ENCODE results near the gene CTNNA3.

The CTNNA3 gene

DNA sequence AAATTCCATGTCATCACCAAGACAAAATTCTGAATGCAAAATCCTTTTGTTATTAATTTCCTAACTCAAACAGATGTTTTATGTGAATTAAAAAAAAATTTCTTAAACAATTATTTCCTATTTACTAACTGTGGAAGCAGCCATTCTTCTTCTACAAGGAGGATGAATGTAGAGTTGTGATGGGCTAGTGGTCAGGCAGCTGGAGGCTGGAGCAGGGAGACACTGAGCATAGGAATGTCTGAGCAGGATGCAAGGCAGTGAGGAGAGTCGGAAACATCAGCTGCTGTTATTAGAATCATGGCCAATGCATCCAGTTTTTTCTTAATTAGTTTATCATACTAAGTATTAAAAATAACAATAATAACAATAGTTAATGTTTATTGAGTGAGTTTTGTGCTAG lies 872.7 kb downstream of the CTNNA3 start:
- no peak overlapping the region for H3K4me3 ChIP-seq (ENCODE audit: low read depth, low read length)
- no peaks in the 10 kb centered on the region for H3K4me1 ChIP-seq (ENCODE audit: control insufficient read depth, insufficient read depth, low read length)
- TF ChIP-seq ZSCAN23 (tag by site-specific recombination; IDR thresholded peaks at IDR 0.05) (no peak), ZNF837 (tag by site-specific recombination; IDR thresholded peaks at IDR 0.05) (no peak), ZFP3 (tag by site-specific recombination; IDR thresholded peaks at IDR 0.05; ENCODE audit: low read depth) (no peak), ZNF654 (tag by site-specific recombination; IDR thresholded peaks at IDR 0.05; ENCODE audit: low read depth) (no peak)
- TF ChIP-seq, protein P1, sequence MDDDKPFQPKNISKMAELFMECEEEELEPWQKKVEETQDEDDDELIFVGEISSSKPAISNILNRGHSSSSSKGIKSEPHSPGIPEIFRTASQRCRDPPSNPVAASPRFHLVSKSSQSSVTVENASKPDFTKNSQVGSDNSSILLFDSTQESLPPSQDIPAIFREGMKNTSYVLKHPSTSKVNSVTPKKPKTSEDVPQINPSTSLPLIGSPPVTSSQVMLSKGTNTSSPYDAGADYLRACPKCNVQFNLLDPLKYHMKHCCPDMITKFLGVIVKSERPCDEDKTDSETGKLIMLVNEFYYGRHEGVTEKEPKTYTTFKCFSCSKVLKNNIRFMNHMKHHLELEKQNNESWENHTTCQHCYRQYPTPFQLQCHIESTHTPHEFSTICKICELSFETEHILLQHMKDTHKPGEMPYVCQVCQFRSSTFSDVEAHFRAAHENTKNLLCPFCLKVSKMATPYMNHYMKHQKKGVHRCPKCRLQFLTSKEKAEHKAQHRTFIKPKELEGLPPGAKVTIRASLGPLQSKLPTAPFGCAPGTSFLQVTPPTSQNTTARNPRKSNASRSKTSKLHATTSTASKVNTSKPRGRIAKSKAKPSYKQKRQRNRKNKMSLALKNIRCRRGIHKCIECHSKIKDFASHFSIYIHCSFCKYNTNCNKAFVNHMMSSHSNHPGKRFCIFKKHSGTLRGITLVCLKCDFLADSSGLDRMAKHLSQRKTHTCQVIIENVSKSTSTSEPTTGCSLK (tag by site-specific recombination; IDR thresholded peaks at IDR 0.05) = no peak
- no peaks in the 10 kb centered on the region for H3K9me3 ChIP-seq (ENCODE audit: control insufficient read depth, insufficient read depth, low read depth, low read length)
- POLR2A ChIA-PET = no interaction called here
- no peaks in the 10 kb centered on the region; a peak in 1 of 3 replicates for H3K36me3 ChIP-seq (ENCODE audit: control insufficient read depth in 2 of 2, insufficient read depth in 1 of 2, low read length in 2 of 2)
- no peak overlapping the region for H3K27ac ChIP-seq (ENCODE audit: extremely low read depth, low read depth, low read length)
- CTCF ChIA-PET = interaction anchor here (0.5 kb wide), 1 partner anchor 67 kb away, joined by 4 read pairs; no protein-coding TSS in a partner anchor

DNA sequence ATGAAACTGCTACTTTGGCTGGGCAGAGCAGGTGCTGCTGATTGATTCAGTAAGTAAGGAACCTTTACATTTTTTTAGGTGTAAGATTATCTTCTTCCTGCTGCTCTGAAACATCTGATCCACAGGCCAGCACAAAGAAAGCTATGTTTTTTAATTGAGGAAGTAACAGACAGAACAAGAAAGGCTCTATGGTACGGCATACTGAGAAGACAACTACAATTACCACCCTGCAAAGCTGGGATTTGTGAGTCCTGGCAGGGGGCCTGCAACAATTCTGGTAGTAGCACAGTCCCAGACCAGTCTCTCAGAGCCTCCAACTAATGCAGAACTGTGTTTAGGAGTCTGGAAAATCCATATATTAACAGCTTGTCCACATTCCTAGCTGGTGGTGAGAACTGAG lies 873.2 kb downstream of the CTNNA3 start:
- Histone ChIP-seq H3K36me3 (ENCODE audit: control insufficient read depth in 2 of 2, insufficient read depth in 1 of 2, low read length in 2 of 2) (no peaks in the 10 kb centered on the region; a peak in 1 of 3 replicates), H3K9me3 (ENCODE audit: control insufficient read depth, insufficient read depth, low read depth, low read length) (no peaks in the 10 kb centered on the region), H3K27ac (ENCODE audit: extremely low read depth, low read depth, low read length) (no peak overlapping the region), H3K4me3 (ENCODE audit: low read depth, low read length) (no peak overlapping the region), H3K4me1 (ENCODE audit: control insufficient read depth, insufficient read depth, low read length) (no peaks in the 10 kb centered on the region)
- CTCF ChIA-PET = interaction anchor here (0.5 to 0.7 kb wide), 2 partner anchors 67 to 698 kb away, joined by 3 to 4 read pairs; no protein-coding TSS in a partner anchor
- POLR2A ChIA-PET = no interaction called here
- TF ChIP-seq, protein P2, sequence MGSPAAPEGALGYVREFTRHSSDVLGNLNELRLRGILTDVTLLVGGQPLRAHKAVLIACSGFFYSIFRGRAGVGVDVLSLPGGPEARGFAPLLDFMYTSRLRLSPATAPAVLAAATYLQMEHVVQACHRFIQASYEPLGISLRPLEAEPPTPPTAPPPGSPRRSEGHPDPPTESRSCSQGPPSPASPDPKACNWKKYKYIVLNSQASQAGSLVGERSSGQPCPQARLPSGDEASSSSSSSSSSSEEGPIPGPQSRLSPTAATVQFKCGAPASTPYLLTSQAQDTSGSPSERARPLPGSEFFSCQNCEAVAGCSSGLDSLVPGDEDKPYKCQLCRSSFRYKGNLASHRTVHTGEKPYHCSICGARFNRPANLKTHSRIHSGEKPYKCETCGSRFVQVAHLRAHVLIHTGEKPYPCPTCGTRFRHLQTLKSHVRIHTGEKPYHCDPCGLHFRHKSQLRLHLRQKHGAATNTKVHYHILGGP (tag by site-specific recombination; IDR thresholded peaks at IDR 0.05) = no peak
- TF ChIP-seq, protein P3, sequence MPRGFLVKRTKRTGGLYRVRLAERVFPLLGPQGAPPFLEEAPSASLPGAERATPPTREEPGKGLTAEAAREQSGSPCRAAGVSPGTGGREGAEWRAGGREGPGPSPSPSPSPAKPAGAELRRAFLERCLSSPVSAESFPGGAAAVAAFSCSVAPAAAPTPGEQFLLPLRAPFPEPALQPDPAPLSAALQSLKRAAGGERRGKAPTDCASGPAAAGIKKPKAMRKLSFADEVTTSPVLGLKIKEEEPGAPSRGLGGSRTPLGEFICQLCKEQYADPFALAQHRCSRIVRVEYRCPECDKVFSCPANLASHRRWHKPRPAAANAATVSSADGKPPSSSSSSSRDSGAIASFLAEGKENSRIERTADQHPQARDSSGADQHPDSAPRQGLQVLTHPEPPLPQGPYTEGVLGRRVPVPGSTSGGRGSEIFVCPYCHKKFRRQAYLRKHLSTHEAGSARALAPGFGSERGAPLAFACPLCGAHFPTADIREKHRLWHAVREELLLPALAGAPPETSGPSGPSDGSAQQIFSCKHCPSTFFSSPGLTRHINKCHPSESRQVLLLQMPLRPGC (tag by site-specific recombination; IDR thresholded peaks at IDR 0.05) = no peak
- TF ChIP-seq ZNF324 (tag by site-specific recombination; IDR thresholded peaks at IDR 0.05) (no peak), ZNF266 (tag by site-specific recombination; IDR thresholded peaks at IDR 0.05; ENCODE audit: low read depth) (no peak), GLI2 (tag by site-specific recombination; IDR thresholded peaks at IDR 0.05; ENCODE audit: borderline replicate concordance, low read depth) (no peak), HOXA7 (CRISPR knock-in tag; IDR thresholded peaks at IDR 0.05; ENCODE audit: borderline replicate concordance) (no peak), ZNF174 (tag by site-specific recombination; IDR thresholded peaks at IDR 0.05) (no peak), ZNF626 (tag by site-specific recombination; IDR thresholded peaks at IDR 0.05) (no peak), ZNF555 (tag by site-specific recombination; conservative IDR thresholded peaks at IDR 0.05) (no peak), REPIN1 (tag by site-specific recombination; IDR thresholded peaks at IDR 0.05; ENCODE audit: low read depth) (no peak), ZNF521 (tag by site-specific recombination; IDR thresholded peaks at IDR 0.05) (no peak), ZNF624 (tag by site-specific recombination; IDR thresholded peaks at IDR 0.05) (no peak), ZNF211 (tag by site-specific recombination; IDR thresholded peaks at IDR 0.05; ENCODE audit: low read depth) (no peak), ZNF560 (tag by site-specific recombination; IDR thresholded peaks at IDR 0.05; ENCODE audit: borderline replicate concordance) (no peak), ZFP3 (tag by site-specific recombination; IDR thresholded peaks at IDR 0.05; ENCODE audit: low read depth) (no peak), KLF10 (tag by site-specific recombination; IDR thresholded peaks at IDR 0.05) (no peak), ZNF837 (tag by site-specific recombination; IDR thresholded peaks at IDR 0.05) (no peak), TRIM28 (IDR thresholded peaks at IDR 0.05; ENCODE audit: borderline replicate concordance, low read length) (no peak)
- TF ChIP-seq, protein P4, sequence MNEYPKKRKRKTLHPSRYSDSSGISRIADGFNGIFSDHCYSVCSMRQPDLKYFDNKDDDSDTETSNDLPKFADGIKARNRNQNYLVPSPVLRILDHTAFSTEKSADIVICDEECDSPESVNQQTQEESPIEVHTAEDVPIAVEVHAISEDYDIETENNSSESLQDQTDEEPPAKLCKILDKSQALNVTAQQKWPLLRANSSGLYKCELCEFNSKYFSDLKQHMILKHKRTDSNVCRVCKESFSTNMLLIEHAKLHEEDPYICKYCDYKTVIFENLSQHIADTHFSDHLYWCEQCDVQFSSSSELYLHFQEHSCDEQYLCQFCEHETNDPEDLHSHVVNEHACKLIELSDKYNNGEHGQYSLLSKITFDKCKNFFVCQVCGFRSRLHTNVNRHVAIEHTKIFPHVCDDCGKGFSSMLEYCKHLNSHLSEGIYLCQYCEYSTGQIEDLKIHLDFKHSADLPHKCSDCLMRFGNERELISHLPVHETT (tag by site-specific recombination; IDR thresholded peaks at IDR 0.05) = no peak
